MM.1S (cell line): ENCODE measurements around the gene CHCHD3.

Experiments used
- CTCF ChIP-seq: fragments of 300-600 bp; sonication (generic); IDR thresholded peaks from 2 replicates; pipeline ENCODE4 v1.5.1; 2016; ENCODE audit warnings: antibody characterized with exemption, low read length, mixed read lengths
- EZH2 ChIP-seq: fragments of 300-600 bp; sonication (generic); optimal IDR thresholded peaks from 2 replicates; pipeline ENCODE3; 2017; ENCODE audit warnings: low read depth, mild to moderate bottlenecking, antibody characterized with exemption, low read length, mixed read lengths
- EZH2phosphoT487 ChIP-seq: fragments of 300-600 bp; sonication (generic); IDR thresholded peaks from 2 replicates; pipeline ENCODE4 v1.6.1; 2018; ENCODE audit warnings: antibody characterized with exemption, low read length

GRCh38 chr7:133110312-133110711, 28.4 kb upstream of the CHCHD3 start:
- TF ChIP-seq CTCF (no peak), EZH2 (no peak), EZH2phosphoT487 (no peak)
